ES-I3 (cell line): ENCODE results near the gene OGFOD3.
"Not testable (repeated sequence)": the region's sequence is repeated elsewhere in the genome, so short reads cannot be mapped to it uniquely, and the experiment has no call there.

Source experiments
- H3K36me3 ChIP-seq: 2 replicates; pipeline ENCODE4 v1.6.1; 2013; ENCODE audit warnings: mild to moderate bottlenecking, low read length, control low read depth, moderate library complexity; ENCODE audit not compliant: insufficient read depth
- H3K4me1 ChIP-seq: 2 replicates; pipeline ENCODE4 v1.6.1; 2013; ENCODE audit warnings: mild to moderate bottlenecking, control low read depth, low read length; ENCODE audit not compliant: insufficient read depth
- H3K9ac ChIP-seq: 2 replicates; pipeline ENCODE4 v1.6.1; 2013; ENCODE audit warnings: low read depth, mild to moderate bottlenecking, low read length, moderate library complexity
- H3K9me3 ChIP-seq: 2 replicates; pipeline ENCODE4 v1.6.1; 2013; ENCODE audit warnings: mild to moderate bottlenecking, low read length, moderate library complexity; ENCODE audit not compliant: control insufficient read depth, insufficient read depth

The OGFOD3 gene

DNA sequence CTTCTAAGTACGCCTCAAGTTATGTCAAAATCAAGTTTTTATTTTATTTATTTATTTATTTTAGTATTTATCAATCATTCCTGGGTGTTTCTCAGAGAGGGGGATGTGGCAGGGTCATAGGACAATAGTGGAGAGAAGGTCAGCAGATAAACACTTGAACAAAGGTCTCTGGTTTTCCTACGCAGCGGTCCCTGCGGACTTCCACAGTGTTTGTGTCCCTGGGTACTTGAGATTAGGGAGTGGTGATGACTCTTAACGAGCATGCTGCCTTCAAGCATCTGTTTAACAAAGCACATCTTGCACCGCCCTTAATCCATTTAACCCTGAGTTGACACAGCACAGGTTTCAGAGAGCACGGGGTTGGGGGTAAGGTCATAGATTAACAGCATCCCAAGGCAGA, 34.8 kb upstream of the OGFOD3 start:
- H3K4me1 ChIP-seq, H3K9ac ChIP-seq, H3K9me3 ChIP-seq, H3K36me3 ChIP-seq: not testable (repeated sequence)

DNA sequence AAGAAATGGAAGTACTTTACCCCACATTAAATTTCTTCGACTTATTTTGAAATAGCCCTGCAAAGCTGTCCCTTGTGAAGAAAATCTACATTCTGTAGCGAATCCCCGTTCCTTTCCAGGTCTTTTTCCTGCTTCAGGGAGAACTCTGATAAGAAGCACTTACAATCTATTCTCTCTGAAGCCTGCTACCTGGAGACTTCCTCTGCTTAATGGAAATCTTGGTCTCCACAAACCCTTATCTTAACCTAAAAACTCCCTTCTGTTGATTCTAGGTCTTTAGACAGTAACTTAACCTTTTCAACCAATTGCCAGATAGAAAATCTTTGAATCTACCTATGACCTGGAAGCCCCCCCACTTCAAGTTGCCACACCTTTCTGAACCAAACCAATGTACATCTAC, 33.8 kb upstream of the OGFOD3 start:
- Histone ChIP-seq H3K9me3 (no peaks in the 10 kb centered on the region), H3K4me1 (peaks cover 5% of the 10 kb centered on the region; the same call in 1 of the 2 replicates), H3K36me3 (no peaks in the 10 kb centered on the region), H3K9ac (no peak overlapping the region)

- Histone ChIP-seq H3K9me3 (no peaks in the 10 kb centered on the region), H3K36me3 (no peaks in the 10 kb centered on the region), H3K4me1 (peaks cover 5% of the 10 kb centered on the region; the same call in 1 of the 2 replicates), H3K9ac (peak within 1 kb of the TSS; percentile 85)
Observed at GRCh38 chr17:82450357-82451106, 32.1 kb upstream of the OGFOD3 start, which contains the start of gene CYBC1. Gene CYBC1, minus strand, starts transcription at chr17:82450752. Its CDS starts 1,498 bp downstream, at chr17:82449254.

DNA sequence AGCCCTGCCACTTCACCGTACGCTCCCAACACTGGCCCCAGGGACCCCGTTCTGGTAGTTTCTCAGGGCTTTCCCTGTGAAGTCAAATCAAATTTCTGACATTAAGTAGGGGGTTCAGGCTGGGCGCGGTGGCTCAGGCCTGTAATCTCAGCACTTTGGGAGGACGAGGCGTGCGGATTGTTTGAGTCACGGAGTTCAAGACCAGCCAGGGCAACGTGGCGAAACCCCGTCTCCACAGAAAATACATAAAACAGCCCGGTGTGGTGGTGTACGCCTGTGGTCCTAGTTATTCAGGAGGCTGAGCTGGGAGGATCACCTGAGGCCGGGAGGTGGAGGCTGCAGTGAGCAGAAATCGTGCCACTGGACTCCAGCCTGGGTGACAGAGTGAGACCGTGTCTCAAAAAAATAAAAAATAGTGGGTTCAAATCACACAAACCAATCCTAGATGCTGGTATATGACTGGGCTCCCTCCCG, 31.5 kb upstream of the OGFOD3 start:
- Histone ChIP-seq H3K36me3 (no peaks in the 10 kb centered on the region), H3K4me1 (peaks cover 5% of the 10 kb centered on the region; the same call in 1 of the 2 replicates), H3K9ac (peak overlapping the region; percentile 85), H3K9me3 (no peaks in the 10 kb centered on the region)

DNA sequence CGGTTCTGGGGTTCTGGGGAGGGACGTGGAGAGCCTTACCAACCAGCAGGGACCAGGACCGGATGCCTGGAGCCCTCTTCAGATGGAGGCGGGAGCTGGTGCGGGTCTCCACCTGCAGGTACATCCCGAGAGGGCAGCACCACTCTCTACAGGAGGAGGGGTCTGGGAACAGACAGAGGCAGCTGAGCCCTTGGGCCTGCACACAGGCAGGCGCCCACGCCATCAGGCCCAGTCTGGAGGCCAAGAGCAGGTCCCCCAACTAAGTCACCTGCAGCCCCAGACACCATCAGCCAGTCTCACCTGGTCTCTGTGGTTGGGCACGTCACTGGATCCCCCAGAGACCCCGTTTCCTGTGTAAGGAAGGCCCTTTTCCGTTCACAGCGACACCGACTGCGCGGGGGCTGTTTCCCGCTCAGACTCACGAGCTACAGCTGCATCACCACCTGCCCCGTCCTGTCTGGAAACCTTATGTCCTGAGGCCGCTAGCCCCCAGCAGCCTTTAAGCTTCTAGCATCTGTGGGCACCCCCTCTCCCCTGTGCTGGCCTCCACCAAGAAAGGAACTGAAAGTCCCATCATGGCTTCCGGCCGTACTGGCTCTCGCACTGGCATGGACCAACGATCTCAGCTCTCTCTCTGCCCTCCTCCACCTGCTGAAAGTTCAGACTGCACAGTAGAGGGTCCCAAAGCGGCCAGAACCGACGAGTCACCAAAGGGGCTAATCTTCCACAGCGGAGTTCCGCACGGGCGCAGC, 30.9 kb upstream of the OGFOD3 start:
- peaks cover 5% of the 10 kb centered on the region; the same call in 1 of the 2 replicates for H3K4me1 ChIP-seq
- no peaks in the 10 kb centered on the region for H3K36me3 ChIP-seq
- peak overlapping the region; percentile 1; the same call in 1 of the 2 replicates for H3K9ac ChIP-seq
- H3K9me3 ChIP-seq, result no peaks in the 10 kb centered on the region

DNA sequence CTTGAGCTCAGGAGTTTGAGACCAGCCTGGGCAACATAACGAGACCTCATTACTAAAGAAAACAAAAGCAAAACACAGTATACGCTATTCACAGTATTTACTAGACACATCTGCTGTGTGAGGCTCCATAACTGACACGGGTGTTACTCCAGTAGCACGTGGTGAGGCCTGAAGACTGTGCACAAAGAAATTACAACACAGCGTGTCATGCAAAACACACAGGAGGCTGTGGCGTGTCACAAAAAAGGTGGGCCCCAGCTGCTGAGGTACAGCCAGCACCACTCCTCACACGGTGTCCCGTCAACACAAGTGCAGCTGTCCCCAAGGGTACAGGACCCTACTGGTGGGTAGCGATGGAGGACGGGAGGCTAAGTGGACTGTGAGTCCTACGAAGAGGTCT, 29.5 kb upstream of the OGFOD3 start:
- Histone ChIP-seq H3K9me3 (no peaks in the 10 kb centered on the region), H3K9ac (no peak overlapping the region), H3K4me1 (peaks cover 5% of the 10 kb centered on the region; the same call in 1 of the 2 replicates), H3K36me3 (no peaks in the 10 kb centered on the region)

GRCh38 chr17:82446649-82447048, 28.3 kb upstream of the OGFOD3 start:
- H3K9ac ChIP-seq, result no peak overlapping the region
- no peaks in the 10 kb centered on the region for H3K9me3 ChIP-seq
- H3K36me3 ChIP-seq, result peaks cover 2% of the 10 kb centered on the region; the same call in 1 of the 2 replicates
- H3K4me1 ChIP-seq, result peaks cover 5% of the 10 kb centered on the region; the same call in 1 of the 2 replicates

- H3K36me3 ChIP-seq, result peaks cover 2% of the 10 kb centered on the region; the same call in 1 of the 2 replicates
Observed at GRCh38 chr17:82446124-82446523, 27.7 kb upstream of the OGFOD3 start.

DNA sequence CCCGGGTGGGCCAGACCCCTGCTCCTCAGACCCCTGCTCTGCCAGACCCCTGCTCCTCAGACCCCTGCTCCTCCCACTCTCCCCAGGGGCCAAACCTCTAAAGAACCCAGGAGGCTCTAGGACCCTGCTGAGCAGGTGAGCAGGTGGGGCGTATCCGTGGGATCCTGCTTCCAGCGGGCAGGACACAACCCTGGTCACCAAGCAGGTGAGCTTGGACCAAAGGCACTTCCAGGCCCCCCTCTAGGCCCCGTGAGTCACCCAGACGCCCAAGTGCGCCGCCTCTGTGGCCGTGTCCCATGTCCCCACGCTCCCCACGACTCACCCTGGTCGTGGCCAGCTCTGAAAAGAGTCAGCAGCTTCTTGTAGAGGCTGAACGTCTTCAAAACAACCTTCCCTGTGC, 27.2 kb upstream of the OGFOD3 start:
- H3K4me1 ChIP-seq, result no peaks in the 10 kb centered on the region; the same call in 1 of the 2 replicates
- peaks cover 2% of the 10 kb centered on the region; the same call in 1 of the 2 replicates for H3K36me3 ChIP-seq
- H3K9me3 ChIP-seq, result no peaks in the 10 kb centered on the region

More at GRCh38 chr17:82446124-82446523, 27.7 kb upstream of the OGFOD3 start:
- Histone ChIP-seq H3K9me3 (no peaks in the 10 kb centered on the region), H3K4me1 (peaks cover 1% of the 10 kb centered on the region; the same call in 1 of the 2 replicates), H3K9ac (no peak overlapping the region)

DNA sequence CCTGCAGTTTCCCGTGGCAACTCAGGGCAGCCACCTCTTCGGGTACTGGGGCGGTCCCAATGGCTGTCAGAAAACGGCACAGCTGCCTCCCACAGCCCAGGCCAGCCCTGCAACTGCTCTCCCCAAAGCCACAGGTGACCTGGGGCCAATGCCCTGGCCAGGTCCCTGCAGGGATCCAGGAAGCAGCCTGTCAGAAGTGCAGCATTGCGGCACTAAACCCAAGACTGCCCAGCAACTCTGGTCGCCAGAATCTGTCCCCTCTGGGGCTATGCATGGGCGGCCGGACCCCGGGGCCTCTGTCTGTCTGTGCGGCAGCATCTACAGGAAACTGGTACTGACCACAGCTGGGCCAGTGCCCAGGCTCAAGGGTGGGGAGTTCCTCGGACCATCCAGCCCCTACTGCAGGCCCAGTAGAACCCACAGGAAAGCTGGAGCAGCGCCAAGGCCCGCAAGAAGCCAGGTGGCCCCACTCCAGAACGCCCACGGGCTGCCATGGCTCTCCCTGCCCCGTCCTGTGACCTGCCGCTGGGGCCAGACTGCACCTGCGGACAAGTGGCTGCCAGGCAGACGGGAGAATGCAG, 26.6 kb upstream of the OGFOD3 start:
- Histone ChIP-seq H3K9ac (no peak overlapping the region), H3K36me3 (peaks cover 2% of the 10 kb centered on the region; the same call in 1 of the 2 replicates), H3K4me1 (no peaks in the 10 kb centered on the region; the same call in 1 of the 2 replicates), H3K9me3 (no peaks in the 10 kb centered on the region)

More for the DNA sequence above, 27.2 kb upstream of the OGFOD3 start:
- H3K9ac ChIP-seq, result no peak overlapping the region

GRCh38 chr17:82444284-82444893, 26.0 kb upstream of the OGFOD3 start:
- Histone ChIP-seq H3K36me3 (peaks cover 2% of the 10 kb centered on the region; the same call in 1 of the 2 replicates), H3K4me1 (no peaks in the 10 kb centered on the region; the same call in 1 of the 2 replicates), H3K9ac (no peak overlapping the region), H3K9me3 (no peaks in the 10 kb centered on the region)

DNA sequence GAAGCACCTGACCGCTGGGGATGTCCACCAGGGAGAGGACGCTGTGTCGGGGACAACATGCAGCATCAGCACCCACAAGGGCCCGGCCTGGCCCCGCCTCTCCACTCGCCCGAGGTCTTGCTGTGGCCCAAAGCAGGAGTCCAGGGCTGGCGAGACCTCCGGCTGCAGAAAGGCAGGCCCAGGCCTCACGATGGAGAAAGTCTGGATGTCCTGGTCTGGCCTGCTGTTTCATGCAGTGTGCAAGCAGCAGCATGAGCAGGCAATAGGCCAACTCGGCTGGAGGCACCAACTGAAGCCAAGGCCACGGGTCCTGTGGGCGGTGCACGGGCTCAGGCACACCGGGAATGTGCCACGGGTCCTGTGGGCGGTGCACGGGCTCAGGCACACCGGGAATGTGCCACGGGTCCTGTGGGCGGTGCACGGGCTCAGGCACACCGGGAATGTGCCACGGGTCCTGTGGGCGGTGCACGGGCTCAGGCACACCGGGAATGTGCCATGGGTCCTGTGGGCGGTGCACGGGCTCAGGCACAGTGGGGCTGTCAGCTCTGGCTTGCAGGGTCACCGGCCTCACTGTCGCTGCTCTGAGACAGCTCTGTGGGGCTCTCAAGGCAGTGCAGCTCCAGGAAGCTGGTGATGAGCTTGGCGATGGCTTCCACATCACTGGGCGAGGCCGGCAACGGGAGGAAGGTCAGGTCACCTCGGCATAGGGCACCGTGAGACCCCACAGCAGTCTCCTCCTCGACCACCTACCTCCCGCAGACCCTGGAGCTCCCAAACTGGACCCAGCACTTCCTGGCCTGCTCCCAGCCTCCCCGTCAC, 25.3 kb upstream of the OGFOD3 start:
- Histone ChIP-seq H3K9me3 (no peaks in the 10 kb centered on the region), H3K36me3 (peaks cover 2% of the 10 kb centered on the region; the same call in 1 of the 2 replicates), H3K9ac (no peak overlapping the region), H3K4me1 (no peaks in the 10 kb centered on the region; the same call in 1 of the 2 replicates)
